Middle frontal gyrus (tissue), 1 donor: ENCODE measurements around the gene PYGB.
"Not testable (repeated sequence)": the region's sequence is repeated elsewhere in the genome, so short reads cannot be mapped to it uniquely, and the experiment has no call there.

Source experiments
- DNase-seq: peaks from one replicate; pipeline ENCODE4 v3.0.0-alpha.2; 2015; ENCODE audit warnings: low spot score; ENCODE audit errors: extremely low spot score

The PYGB gene

DNA sequence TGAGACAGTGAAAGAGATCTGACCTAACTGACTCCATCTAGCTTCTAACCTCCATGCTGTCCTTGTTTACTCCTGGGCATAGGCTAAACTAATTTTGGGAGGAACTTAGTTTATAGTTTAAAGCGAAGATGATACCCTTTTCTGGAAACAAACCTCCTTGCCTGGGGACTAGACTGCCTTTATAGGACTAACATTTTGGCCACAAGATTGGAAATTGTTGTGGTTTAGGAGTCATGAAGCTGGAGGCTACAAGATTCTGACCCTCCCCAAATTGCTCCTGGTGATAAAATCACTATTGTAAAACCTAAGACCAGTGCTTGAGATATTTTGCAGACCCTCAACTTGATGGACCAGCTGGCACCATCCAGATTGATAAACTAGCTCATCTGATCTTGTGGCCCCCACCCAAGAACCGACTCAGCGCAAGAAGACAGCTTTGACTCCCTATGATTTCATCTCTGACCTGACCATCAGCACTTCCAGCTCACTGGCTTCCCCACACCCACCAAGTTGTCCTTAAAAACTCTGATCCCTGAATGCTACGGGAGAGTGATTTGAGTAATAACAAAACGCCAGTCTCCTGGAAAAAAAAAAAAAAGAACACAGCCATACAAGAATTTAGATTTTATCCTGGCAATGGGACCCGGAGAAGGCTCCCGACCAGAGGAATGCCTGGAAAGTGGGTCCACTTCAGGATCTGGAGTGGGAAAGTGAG, 79.8 kb downstream of the PYGB start:
- DNase-seq, result no peak

DNA sequence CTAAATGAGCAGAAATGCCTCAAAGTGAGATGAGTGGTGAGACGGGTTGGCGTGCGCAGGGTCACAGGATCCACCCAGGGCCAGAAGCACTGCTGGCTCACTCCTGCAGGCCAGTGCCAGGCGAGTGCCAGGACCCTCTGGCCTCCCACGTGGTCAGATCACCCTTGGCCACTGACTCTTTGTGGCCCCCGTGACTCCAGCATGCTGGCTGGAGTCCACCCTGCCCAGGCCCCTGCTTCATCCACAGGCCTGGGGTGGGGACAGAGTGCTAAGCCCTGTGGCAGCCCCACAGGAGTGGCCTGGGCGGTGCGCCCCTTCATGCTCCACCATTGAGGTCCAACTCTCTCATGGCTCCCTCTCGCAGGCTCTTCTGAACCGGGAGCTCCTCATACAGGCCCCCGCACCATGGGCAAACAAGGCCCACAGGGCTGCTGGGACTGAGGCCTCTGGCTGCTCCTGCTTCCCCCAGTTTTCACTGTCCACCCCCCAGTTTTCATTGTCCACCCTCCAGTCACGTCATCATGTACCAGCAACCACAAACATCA, 81.1 kb downstream of the PYGB start:
- DNase-seq, result no peak

DNA sequence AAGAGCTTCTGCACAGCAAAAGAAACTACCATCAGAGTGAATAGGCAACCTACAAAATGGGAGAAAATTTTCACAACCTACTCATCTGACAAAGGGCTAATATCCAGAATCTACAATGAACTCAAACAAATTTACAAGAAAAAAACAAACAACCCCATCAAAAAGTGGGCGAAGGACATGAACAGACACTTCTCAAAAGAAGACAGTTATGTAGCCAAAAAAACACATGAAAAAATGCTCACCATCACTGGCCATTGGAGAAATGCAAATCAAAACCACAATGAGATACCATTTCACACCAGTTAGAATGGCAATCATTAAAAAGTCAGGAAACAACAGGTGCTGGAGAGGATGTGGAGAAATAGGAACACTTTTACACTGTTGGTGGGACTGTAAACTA, 87.1 kb downstream of the PYGB start:
- DNase-seq, result not testable (repeated sequence)

DNA sequence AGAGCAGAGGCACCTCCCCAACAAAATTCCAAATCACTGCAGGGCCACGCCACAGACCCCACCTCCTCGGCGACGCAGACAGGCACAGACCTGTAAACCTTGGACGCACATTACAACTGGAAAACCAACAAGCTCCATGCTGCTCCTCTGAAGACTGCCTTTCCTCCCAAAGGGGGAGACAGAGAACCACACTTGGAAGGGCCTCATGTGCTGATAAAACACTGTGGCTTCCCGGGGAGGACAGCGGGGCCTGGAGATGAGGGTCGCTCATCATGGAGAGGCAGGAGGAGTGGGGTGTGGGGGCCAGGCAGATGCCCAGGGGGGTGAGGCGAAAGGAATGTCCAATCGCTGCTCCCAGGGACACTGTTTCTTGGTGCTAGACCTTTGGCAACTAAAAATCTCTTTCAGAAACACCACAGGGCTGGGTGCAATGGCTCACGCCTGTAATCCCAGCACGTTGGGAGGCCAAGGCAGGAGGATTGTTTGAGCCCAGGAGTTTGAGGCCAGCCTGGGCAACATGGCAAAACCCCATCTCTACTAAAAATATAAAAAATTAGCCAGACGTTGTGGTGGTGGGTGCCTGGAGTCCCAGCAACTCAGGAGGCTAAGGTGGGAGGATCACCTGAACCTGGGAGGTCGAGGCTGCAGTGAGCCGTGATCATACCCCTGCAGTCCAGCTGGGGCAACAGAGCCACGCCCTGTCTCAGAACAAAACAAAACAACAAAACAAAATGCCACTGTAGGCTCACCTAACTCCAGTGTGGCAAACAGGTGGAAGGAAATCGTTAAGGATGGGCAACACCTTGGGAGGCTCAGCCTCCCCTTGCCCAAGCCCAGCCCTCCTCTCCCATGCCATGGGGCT, 88.9 kb downstream of the PYGB start:
- no peak for DNase-seq

DNA sequence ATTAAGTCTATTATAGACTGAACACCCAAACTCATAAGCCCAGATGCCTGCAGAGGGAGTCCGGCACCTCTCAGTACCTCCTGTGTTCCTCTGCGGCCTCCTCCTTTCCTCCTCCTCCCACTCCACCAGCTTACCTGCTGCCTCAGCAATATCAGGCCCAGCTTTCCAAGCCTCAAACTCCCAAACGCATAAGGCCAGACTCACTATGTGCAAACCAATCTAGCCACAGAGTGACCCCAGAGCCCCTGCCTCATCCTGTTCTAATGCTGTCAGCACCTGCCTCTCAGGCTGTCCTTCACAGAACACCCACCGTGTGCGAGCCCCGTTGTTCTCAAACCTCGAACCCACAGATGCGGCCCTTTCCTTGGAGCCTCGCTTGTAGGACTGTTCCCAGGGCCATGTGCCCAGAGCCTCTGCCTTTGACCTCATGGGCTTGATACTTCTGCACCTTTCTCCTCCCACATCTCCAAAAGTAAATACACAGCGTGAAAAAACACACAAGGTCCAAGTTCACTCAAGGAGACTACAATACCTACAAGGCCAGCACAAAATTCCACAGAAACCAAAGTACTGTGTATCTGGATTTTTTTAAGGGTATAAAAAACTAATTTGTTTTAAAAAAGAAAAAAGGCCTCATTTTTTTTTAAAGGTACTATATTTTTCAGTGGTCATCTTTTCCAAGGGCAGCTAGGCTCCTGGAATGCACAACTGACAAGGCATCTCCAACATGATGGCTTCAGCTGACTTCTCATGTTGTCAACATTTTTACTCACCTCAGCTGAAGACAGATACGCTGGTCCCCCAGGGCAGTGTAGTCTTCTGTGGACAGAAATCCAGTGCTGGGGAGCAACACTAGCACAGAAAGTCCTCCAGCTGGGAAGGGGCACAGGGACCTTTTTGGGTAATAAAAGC, 90.5 kb downstream of the PYGB start:
- DNase-seq, result no peak

DNA sequence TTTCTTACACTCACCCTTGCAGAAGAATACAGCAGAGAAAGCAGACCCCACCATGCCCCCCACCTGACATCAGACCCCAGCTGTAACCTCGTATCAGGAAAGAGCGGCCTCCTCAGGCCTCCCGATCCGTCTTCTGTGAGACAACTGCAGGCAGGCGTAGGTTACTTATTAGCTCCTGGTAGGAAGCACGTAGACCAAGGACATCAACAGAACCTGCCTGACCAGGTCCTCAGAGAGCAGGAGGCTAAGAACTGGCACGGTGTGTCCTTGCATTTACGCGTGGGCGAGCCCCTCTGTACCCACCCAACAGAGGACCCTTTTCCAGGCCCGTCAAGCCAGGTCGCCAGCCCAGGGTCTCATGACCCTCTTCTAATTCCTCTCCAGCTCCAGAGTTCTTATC, 91.7 kb downstream of the PYGB start:
- DNase-seq, result no peak

DNA sequence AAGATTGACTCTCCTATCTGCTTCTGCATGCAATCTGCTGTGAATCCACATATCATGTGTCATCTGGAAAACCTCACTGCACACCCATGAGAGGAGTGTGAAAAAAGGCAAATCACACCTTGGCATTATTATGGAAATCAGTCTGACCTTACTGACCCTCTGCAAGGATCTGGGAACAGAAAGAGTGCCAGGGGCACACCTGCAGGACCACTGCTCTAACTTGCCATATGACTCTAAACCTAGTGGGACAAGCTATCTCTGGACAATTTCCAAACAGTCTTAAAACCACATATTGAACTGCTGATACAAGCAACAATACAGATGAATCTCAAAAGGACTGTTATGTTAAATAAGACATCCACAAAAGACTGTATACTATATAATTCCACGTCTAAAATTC, 92.5 kb downstream of the PYGB start:
- no peak for DNase-seq

DNA sequence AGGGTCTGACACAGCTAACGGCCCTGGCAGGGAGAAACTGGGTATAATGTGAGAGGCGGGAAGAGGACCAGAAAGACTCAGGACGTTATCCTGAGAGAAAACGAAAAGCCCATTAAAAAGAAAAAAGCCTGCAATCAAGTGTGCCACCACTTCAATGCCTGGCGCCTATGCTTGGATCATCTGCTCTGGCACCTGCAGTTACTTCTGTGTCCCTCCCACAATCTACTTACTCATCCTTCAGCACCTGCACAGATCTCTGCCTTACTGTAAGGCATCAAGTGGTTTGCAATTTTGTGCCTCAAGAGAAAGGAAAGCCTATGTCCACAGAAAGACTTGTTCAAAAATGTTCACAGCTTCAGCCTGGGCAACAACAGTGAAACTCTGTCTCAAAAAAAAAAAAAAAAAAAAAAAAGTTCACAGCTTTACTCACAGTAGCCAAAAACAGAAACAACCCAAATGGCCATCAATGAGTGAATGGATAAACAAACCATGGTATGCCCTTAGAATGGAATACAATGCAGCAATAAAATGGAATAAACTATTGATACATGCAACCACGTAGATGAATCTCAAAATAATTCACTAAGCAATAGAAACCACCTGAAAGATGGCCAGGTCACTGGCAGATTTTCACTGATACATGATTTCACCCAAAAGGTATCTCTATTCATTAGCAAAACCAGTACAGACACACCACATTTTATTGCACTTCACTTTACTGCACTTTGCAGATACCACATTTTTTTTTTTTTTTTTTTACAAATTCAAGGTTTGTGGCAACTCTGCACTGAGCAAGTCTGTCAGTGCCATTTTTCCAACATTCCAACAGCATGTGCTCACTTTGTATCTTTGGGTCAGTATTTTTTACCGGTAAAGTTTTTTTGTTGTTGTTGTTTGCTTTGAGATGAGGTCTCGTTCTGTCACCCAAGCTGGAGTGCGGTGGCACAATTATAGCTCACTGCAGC, 94.1 kb downstream of the PYGB start:
- DNase-seq, result no peak

DNA sequence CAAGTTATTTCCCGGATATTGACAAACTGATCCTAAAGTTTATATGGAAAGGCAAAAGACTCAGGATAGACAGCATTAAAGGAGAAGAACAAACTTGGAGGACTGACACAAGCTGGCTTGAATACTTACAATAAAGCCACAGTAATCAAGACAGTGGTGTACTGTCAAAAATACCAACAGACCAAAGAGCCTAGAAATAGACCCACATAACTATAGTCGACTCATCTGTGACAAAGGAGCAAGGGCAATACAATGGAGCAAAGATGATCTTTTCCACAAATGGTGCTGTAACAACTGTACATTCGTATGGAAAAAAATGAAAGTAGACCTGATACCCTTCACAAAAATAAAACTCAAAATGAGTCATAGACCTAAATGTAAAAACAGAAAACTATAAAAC, 96.7 kb downstream of the PYGB start:
- DNase-seq, result no peak

DNA sequence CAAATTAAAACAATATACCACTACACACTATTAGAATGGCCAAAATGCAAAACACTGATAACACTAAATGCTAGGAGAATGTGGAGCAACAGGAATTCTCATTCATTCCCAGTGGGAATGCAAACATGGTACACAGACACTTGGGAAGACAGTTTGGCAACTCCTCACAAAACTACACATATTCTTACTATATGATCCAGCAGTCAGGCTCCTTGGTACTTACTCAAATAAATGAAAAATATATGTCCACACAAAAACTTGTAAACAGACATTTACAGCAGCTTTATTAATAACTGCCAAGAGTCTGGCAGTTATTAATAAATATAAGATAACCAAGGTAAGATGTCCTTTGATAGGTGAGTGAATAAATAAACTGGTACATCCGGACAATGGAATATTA, 97.8 kb downstream of the PYGB start:
- no peak for DNase-seq

DNA sequence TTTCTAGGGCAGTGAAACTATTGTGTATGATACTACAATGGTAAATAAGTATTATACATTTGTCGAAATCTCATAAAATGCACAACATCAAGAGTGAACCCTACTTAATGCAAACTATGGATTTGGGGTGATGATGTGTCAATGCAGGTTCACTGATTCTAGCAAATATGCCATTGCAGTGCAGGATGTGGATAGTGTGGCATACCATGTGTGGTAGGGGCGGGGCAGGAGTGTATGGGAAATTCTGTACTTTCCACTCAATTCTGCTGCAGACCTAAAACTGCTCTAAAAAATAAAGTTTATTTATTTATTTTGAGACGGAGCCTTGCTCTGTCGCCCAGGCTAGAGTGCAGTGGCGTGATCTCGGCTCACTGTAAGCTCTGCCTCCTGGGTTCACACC, 98.5 kb downstream of the PYGB start:
- no peak for DNase-seq
